ENCODE measurements around the gene INSYN1. TPM values are rescaled to one million over a fixed set of nuclear protein-coding genes. Genes with fewer than 3 reads are reported as not detected.
"Not testable (repeated sequence)": the region's sequence is repeated elsewhere in the genome, so short reads cannot be mapped to it uniquely, and the experiment has no call there.

The INSYN1 gene
- total and polyA plus RNA-seq, 9 of the 15 experiments (the other 6 are each of a cell fraction or from before 2014, with no cell fraction given), result not detected

DNA sequence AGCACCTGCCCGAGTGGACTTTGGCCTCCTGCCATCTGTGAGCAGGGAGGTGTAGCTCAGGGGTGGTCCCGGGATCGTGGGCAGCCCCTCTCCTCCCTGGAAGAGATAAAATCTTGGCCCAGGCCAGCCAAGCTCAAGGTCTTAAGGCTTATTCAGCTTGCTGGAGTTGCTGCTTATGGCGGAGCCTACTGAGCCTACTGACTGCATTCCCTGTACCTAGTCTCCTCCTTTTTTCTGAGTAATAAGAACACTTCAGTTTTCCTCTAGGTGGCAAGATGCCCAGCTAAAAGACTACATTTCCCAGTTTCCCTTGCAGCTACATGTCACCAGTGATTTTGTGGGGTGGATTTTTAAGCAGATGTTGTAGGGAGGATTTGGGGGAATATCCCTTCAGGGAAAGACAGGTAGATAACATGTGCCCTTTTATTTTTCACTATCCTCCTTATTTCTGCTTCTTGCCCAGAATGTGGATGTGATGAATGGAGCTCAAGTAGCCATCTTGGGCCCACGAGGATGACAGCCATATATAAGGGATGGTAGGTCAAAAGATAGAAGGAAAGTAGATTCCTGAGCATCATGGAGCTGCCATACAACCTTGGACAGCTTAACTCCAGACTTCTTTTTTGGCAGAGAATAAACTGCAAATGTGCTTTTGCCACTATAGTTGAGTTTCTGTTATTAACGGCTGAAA lies 41.4 kb upstream of the INSYN1 start:
- Histone ChIP-seq H3K36me3 (ENCODE audit: control insufficient read depth, insufficient read depth, low read length) (no peaks in the 10 kb centered on the region), H4K20me1 (replicated peaks; ENCODE audit: control insufficient read depth, insufficient read depth, low read length) (peaks cover 8% of the 10 kb centered on the region; the same call in 1 of the 2 replicates), H3K79me2 (ENCODE audit: control insufficient read depth, insufficient read depth, low read length) (no peaks in the 10 kb centered on the region), H2AFZ (ENCODE audit: low read depth, low read length) (no peak overlapping the region), H3K4me1 (replicated peaks in 1 of 2; ENCODE audit: control insufficient read depth in 2 of 2, insufficient read depth in 2 of 2, low read length in 2 of 2) (no peaks in the 10 kb centered on the region; a peak in 1 of 5 replicates), H3K9me3 (replicated peaks; ENCODE audit: control insufficient read depth, insufficient read depth, low read depth, low read length) (no peaks in the 10 kb centered on the region), H3K9ac (ENCODE audit: insufficient read depth in 1 of 2, low read depth in 2 of 2, low read length in 2 of 2) (no peak overlapping the region), H3K4me2 (ENCODE audit: insufficient read depth, low read length) (no peak overlapping the region), H3K27ac (ENCODE audit: extremely low read depth, low read depth, low read length) (no peak overlapping the region), H3K4me3 (no peak overlapping the region), H3K27me3 (ENCODE audit: control insufficient read depth in 2 of 2, insufficient read depth in 2 of 2, low read length in 2 of 2) (peaks cover 0 to 35% of the 10 kb centered on the region in 2 experiments; a peak in 2 of 5 replicates), H3K9me1 (ENCODE audit: control insufficient read depth, insufficient read depth, low read length) (no peaks in the 10 kb centered on the region)
- POLR2A ChIA-PET, result interaction anchor here (0.6 kb wide), 1 partner anchor 221 kb away, joined by 3 read pairs; no protein-coding TSS in a partner anchor
- ATAC-seq, result peak; percentile 34; the same call in 1 of the 3 replicates
- in situ Hi-C loops (cut with MboI) (no loop called here), intact Hi-C loops (cut with micrococcal nuclease) (no loop called here)
- CTCF ChIA-PET (ENCODE audit: low intra/inter-chr PET ratio), result no interaction called here
- peak; percentile 55; the same call in 1 of the 2 replicates for TF ChIP-seq ZNF143 (CRISPR knock-in tag; IDR thresholded peaks at IDR 0.05)
- peak in 1 of 2 experiments; percentile 24; a peak in 1 of 4 replicates for TF ChIP-seq SIX5 (IDR thresholded peaks at IDR 0.05; ENCODE audit: borderline replicate concordance in 1 of 2, insufficient read depth in 1 of 2, low read depth in 1 of 2, low read length in 2 of 2)
- peak; percentile 67 for TF ChIP-seq HCFC1 (IDR thresholded peaks at IDR 0.05; ENCODE audit: low read depth, low read length)
- TF ChIP-seq PHTF2 (CRISPR knock-in tag; IDR thresholded peaks at IDR 0.05), result no peak
- no peak for TF ChIP-seq DPF2 (IDR thresholded peaks at IDR 0.05)
- 3% methylated on average over 6 of the region's 6 CpGs for WGBS (ENCODE audit: insufficient coverage, low coverage, missing lambda C conversion rate)
- DNase-seq (ENCODE audit: extremely low read depth in 1 of 4, low spot score in 3 of 4), result no peak
- BruUV-seq (replicated peaks), result no TSS peak
- FAIRE-seq, result no peak

DNA sequence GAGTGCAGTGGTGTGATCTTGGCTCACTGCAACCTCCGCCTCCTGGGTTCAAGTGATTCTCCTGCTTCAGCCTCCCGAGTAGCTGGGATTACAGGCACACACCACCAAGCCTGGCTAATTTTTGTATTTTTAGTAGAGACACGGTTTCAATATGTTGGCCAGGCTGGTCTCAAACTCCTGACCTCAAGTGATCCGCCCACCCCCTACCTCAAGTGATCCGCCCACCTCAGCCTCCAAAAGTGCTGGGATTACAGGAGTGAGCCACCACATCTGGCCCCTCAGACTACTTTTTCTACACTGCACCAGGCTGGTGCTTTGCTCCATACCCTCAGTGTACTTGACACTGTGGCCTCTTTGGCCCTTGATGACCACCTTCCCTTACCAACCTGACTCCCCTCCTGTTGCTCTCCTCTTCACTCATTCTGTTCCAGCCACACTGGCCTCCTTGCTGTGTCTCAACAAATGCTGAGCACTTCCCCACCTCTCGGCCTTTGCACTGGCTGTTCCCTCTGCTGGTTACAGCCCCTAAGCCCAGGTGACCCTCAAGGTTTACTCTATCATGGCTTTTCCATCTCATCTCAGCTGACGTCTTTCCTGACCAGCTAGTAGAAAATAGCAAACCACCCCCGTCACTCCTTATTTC lies 39.9 kb upstream of the INSYN1 start:
- FAIRE-seq; CTCF ChIA-PET (ENCODE audit: low intra/inter-chr PET ratio): not testable (repeated sequence)
- WGBS (ENCODE audit: insufficient coverage, low coverage, missing lambda C conversion rate), result 2% methylated on average over 6 of the region's 8 CpGs

More for the DNA sequence above, 39.9 kb upstream of the INSYN1 start:
- H3K27ac ChIP-seq (ENCODE audit: extremely low read depth, low read depth, low read length); H3K9ac ChIP-seq (ENCODE audit: insufficient read depth in 1 of 2, low read depth in 2 of 2, low read length in 2 of 2); in situ Hi-C loops (cut with MboI); H3K9me3 ChIP-seq (replicated peaks; ENCODE audit: control insufficient read depth, insufficient read depth, low read depth, low read length); intact Hi-C loops (cut with micrococcal nuclease); H2AFZ ChIP-seq (ENCODE audit: low read depth, low read length); ATAC-seq; H3K79me2 ChIP-seq (ENCODE audit: control insufficient read depth, insufficient read depth, low read length); H4K20me1 ChIP-seq (replicated peaks; ENCODE audit: control insufficient read depth, insufficient read depth, low read length); H3K9me1 ChIP-seq (ENCODE audit: control insufficient read depth, insufficient read depth, low read length); H3K4me1 ChIP-seq (replicated peaks in 1 of 2; ENCODE audit: control insufficient read depth in 2 of 2, insufficient read depth in 2 of 2, low read length in 2 of 2); H3K4me3 ChIP-seq; BruUV-seq (replicated peaks); DNase-seq (ENCODE audit: extremely low read depth in 1 of 4, low spot score in 3 of 4); H3K36me3 ChIP-seq (ENCODE audit: control insufficient read depth, insufficient read depth, low read length); H3K4me2 ChIP-seq (ENCODE audit: insufficient read depth, low read length): not testable (repeated sequence)
- POLR2A ChIA-PET, result interaction anchor here (1.8 kb wide), 1 partner anchor 8 kb away, joined by 5 read pairs; no protein-coding TSS in a partner anchor
- peaks cover 0 to 39% of the 10 kb centered on the region in 2 experiments; a peak in 3 of 5 replicates for H3K27me3 ChIP-seq (ENCODE audit: control insufficient read depth in 2 of 2, insufficient read depth in 2 of 2, low read length in 2 of 2)

Data from K562 (cell line).